K562 (cell line): ENCODE results near the gene ABCF2. TPM values are rescaled to one million over a fixed set of nuclear protein-coding genes. Genes with fewer than 3 reads are reported as not detected.

Source experiments
- ATAC-seq: fragments of 200-7000 bp; cut with Tn5 transposase; 3 replicates; pipeline ENCODE4 v1.9.1; 2020; ENCODE audit warnings: moderate library complexity
- BruUV-seq: library from RNA; stranded (reverse); fragments of 400-500 nt; replicated peaks from 2 replicates; lab custom pipeline; 2021; lab: Mats Ljungman, UMichigan
- CTCF ChIA-PET: fragments of 300-600 bp; formaldehyde crosslinking; extraction: SDS; loops from one replicate; lab custom pipeline; 2021; ENCODE audit warnings: low intra/inter-chr PET ratio; lab: Yijun Ruan, JAX
- POLR2A ChIA-PET: fragments of 300-600, 350-650 bp; sonication (Branson Sonifier 250); formaldehyde crosslinking; extraction: SDS; loops from one replicate; lab custom pipeline; 2021; ENCODE audit warnings: antibody characterized with exemption, inconsistent platforms; lab: Yijun Ruan, JAX
- DNase-seq, 4 experiments: peaks; one replicate each; pipeline versions ENCODE4 v3.0.0 to v3.0.0-alpha.2; 2011 to 2018; ENCODE audit warnings: low spot score in 3 of 4, mixed read lengths in 3 of 4; ENCODE audit errors: extremely low read depth in 1 of 4
- FAIRE-seq: peaks from 2 replicates; lab custom pipeline; 2011; peaks lifted over from hg19 to GRCh38; lab: Jason Lieb, UNC
- H2AFZ ChIP-seq: 2 replicates; pipeline ENCODE4 v1.6.0; 2011; ENCODE audit warnings: low read depth, low read length, control low read depth, inconsistent platforms
- H3K27ac ChIP-seq: fragments of 200-600 bp; 3 replicates; pipeline ENCODE4 v1.8.0; 2011; ENCODE audit warnings: low read depth, mild to moderate bottlenecking, control low read depth, inconsistent platforms, low read length, moderate library complexity, mixed read lengths; ENCODE audit errors: extremely low read depth
- H3K27me3 ChIP-seq, 2 experiments: fragments of 300-600 bp in 1 of 2; 2 replicates in 1 of 2; 3 replicates in 1 of 2; pipeline versions ENCODE4 v1.6.0 to v1.8.0; 2011; ENCODE audit warnings: inconsistent platforms in 2 of 2, low read length in 2 of 2, mild to moderate bottlenecking in 1 of 2, mixed read lengths in 1 of 2, moderate library complexity in 1 of 2; ENCODE audit not compliant: control insufficient read depth in 2 of 2, insufficient read depth in 2 of 2
- H3K36me3 ChIP-seq: fragments of 300-600 bp; 3 replicates; pipeline ENCODE4 v1.8.0; 2011; ENCODE audit warnings: mild to moderate bottlenecking, low read length, inconsistent platforms; ENCODE audit not compliant: control insufficient read depth, insufficient read depth
- H3K4me1 ChIP-seq, 2 experiments: fragments of 200-600 bp in 1 of 2; replicated peaks in 1 of 2; 2 replicates in 1 of 2; 3 replicates in 1 of 2; pipeline versions ENCODE4 v1.5.1 to v1.8.0; 2011; ENCODE audit warnings: inconsistent platforms in 2 of 2, low read length in 2 of 2, mild to moderate bottlenecking in 1 of 2, mixed read lengths in 1 of 2, moderate library complexity in 1 of 2; ENCODE audit not compliant: control insufficient read depth in 2 of 2, insufficient read depth in 2 of 2
- H3K4me2 ChIP-seq: 2 replicates; pipeline ENCODE4 v1.6.1; 2011; ENCODE audit warnings: low read length, control low read depth, inconsistent platforms, mixed read lengths; ENCODE audit not compliant: insufficient read depth
- H3K4me3 ChIP-seq: fragments of 200-600 bp; sonication (generic), shearing (Covaris generic); 2 replicates; pipeline ENCODE4 v1.5.1; 2016; ENCODE audit warnings: control low read depth, inconsistent platforms
- H3K79me2 ChIP-seq: fragments of 200-600 bp; 3 replicates; pipeline ENCODE4 v1.8.0; 2011; ENCODE audit warnings: low read length, inconsistent platforms; ENCODE audit not compliant: control insufficient read depth, insufficient read depth
- H3K9ac ChIP-seq, 2 experiments: 2 replicates each; pipeline versions ENCODE4 v1.6.0 to v1.6.1; 2011; ENCODE audit warnings: low read depth in 2 of 2, low read length in 2 of 2, control low read depth in 1 of 2, inconsistent platforms in 1 of 2, mild to moderate bottlenecking in 1 of 2, mixed read lengths in 1 of 2; ENCODE audit not compliant: insufficient read depth in 1 of 2
- H3K9me1 ChIP-seq: one replicate; pipeline ENCODE4 v1.6.0; 2011; ENCODE audit warnings: inconsistent platforms, mild to moderate bottlenecking, low read length, moderate library complexity; ENCODE audit not compliant: control insufficient read depth, insufficient read depth
- H3K9me3 ChIP-seq: replicated peaks from 2 replicates; pipeline ENCODE4 v1.5.1; 2011; ENCODE audit warnings: low read depth, low read length, inconsistent platforms; ENCODE audit not compliant: control insufficient read depth, insufficient read depth
- H4K20me1 ChIP-seq: replicated peaks from 2 replicates; pipeline ENCODE4 v1.6.1; 2011; ENCODE audit warnings: low read length, inconsistent platforms, mixed read lengths; ENCODE audit not compliant: control insufficient read depth, insufficient read depth
- ETS2 ChIP-seq: IDR thresholded peaks from 2 replicates; pipeline ENCODE4 v1.6.1; 2016; ENCODE audit warnings: borderline replicate concordance, missing genetic modification characterization, mild to moderate bottlenecking, moderate library complexity, missing compliant biosample characterization; ENCODE audit not compliant: poor library complexity, severe bottlenecking
- PCBP2 ChIP-seq: fragments of 200-400 bp; formaldehyde crosslinking; IDR thresholded peaks from 2 replicates; pipeline ENCODE4 v1.6.1; 2018; ENCODE audit warnings: low read length, low read depth, mild to moderate bottlenecking, moderate library complexity; ENCODE audit not compliant: poor library complexity, severe bottlenecking
- ZNF253 ChIP-seq: fragments of 250-450 bp; sonication (Bioruptor Pico); conservative IDR thresholded peaks from 2 replicates; pipeline ENCODE4 v1.6.1; 2021; ENCODE audit warnings: mild to moderate bottlenecking
- WGBS: fragments of 100-300 bp; shearing (Covaris generic); methylation state at CpG from one replicate; pipeline ENCODE4 v1.1.6; 2016; ENCODE audit warnings: low coverage, mixed read lengths; ENCODE audit not compliant: insufficient coverage; ENCODE audit errors: missing lambda C conversion rate; 5-methylcytosine and 5-hydroxymethylcytosine counted together
- in situ Hi-C: fragments of 300-500 bp; cut with MboI; formaldehyde crosslinking; loops from 4 replicates; pipeline ENCODE4 v1.15.0; 2018; ENCODE audit warnings: inconsistent platforms, mixed read lengths
- intact Hi-C: fragments of 100-400 bp; cut with micrococcal nuclease; formaldehyde crosslinking; loops from 2 replicates; pipeline ENCODE4 v1.14.2; 2022
- microRNA counts: library from miRNA; unstranded; fragments of <30 nt; microRNA quantifications from one replicate; lab custom pipeline; 2016
- polyA plus RNA-seq, 8 experiments: library from polyadenylated mRNA; depleted of rRNA in 4 of 8; stranded (reverse) in 5 of 8; unstranded in 3 of 8; fragments of >200 nt; fragmentation: Nextera tagmentation in 2 of 8; fragmentation: Illumina TruSeq in 1 of 8; extraction: Ambion mirVana in 2 of 8; extraction: Trizol in 1 of 8; gene quantifications; 2 replicates each; pipeline versions ENCODE4 v1.2.1 to v1.2.3, GENCODE V29; 2011 to 2014; ENCODE audit warnings: inconsistent platforms in 1 of 8, missing spikeins in 1 of 8
- total RNA-seq, 7 experiments: library from RNA; depleted of rRNA in 6 of 7; stranded (reverse); fragments of >200 nt in 6 of 7; fragmentation: Illumina TruSeq in 2 of 7; extraction: Trizol in 2 of 7; gene quantifications; 2 replicates each; pipeline versions ENCODE4 v1.2.1 to v1.2.3, GENCODE V29; 2011 to 2021; ENCODE audit warnings: low replicate concordance in 1 of 7
- TF ChIP-seq, protein P1 (sequence below), 3 experiments: IDR thresholded peaks in 2 of 3; conservative IDR thresholded peaks in 1 of 3; 2 replicates each; pipeline ENCODE4 v1.5.1; 2011 to 2012; ENCODE audit warnings: low read length in 3 of 3, mild to moderate bottlenecking in 3 of 3, control low read depth in 2 of 3, improper control_type of control experiment in 1 of 3, inconsistent platforms in 1 of 3, low read depth in 1 of 3, mixed read lengths in 1 of 3, moderate library complexity in 1 of 3; ENCODE audit not compliant: insufficient read depth in 2 of 3

The ABCF2 gene
- total and polyA plus RNA-seq, 9 of the 15 experiments (the other 6 are each of a cell fraction or from before 2014, with no cell fraction given), result 62.1 to 224 (median 113) TPM

DNA sequence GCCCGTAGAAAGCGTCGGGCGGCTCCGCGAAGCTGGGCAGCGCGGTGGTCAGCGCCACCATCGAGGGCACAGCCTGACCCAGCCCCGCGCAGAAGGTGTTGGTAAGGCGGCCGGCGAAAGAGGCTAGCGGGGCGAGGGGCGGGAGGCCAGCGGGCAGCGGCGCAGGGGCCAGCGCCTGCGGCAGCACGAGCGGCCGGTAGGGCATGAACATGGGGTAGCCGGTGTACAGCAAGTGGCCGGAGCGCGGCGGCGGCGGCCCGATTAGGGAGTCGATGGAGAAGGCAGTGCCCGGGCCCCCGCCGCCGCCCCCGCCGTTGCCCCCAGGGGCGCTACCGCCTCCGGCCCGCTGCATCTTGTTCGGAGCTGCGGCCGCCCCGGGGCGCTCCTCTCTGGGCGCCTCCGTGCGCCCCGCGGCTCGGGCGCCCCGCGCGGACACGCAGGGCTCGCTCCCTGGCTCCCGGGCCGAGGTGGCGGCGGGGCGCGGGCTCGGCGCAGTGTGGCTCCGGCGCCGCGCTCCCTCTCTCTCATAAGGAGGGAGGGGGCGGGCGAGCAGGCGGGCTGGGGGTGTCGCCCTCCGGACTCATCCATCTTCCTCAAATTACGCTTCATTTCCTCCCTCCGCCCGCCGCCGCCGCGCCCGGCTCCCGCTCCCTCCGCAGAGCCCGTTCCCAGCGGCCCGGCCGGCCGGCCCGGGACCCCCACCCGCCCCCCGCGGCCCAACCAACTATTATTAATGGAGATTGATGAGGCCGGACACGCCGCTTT, 59.6 kb downstream of the ABCF2 start, which contains the start of gene GBX1 (continued):
- TF ChIP-seq, protein P1, sequence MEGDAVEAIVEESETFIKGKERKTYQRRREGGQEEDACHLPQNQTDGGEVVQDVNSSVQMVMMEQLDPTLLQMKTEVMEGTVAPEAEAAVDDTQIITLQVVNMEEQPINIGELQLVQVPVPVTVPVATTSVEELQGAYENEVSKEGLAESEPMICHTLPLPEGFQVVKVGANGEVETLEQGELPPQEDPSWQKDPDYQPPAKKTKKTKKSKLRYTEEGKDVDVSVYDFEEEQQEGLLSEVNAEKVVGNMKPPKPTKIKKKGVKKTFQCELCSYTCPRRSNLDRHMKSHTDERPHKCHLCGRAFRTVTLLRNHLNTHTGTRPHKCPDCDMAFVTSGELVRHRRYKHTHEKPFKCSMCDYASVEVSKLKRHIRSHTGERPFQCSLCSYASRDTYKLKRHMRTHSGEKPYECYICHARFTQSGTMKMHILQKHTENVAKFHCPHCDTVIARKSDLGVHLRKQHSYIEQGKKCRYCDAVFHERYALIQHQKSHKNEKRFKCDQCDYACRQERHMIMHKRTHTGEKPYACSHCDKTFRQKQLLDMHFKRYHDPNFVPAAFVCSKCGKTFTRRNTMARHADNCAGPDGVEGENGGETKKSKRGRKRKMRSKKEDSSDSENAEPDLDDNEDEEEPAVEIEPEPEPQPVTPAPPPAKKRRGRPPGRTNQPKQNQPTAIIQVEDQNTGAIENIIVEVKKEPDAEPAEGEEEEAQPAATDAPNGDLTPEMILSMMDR (IDR thresholded peaks at IDR 0.05 in 2 of 3, conservative IDR thresholded peaks at IDR 0.05 in 1 of 3; ENCODE audit: insufficient read depth in 2 of 3, low read depth in 1 of 3, low read length in 3 of 3), result peak in 1 of 3 experiments; percentile 89; a peak in 2 of 6 replicates

DNA sequence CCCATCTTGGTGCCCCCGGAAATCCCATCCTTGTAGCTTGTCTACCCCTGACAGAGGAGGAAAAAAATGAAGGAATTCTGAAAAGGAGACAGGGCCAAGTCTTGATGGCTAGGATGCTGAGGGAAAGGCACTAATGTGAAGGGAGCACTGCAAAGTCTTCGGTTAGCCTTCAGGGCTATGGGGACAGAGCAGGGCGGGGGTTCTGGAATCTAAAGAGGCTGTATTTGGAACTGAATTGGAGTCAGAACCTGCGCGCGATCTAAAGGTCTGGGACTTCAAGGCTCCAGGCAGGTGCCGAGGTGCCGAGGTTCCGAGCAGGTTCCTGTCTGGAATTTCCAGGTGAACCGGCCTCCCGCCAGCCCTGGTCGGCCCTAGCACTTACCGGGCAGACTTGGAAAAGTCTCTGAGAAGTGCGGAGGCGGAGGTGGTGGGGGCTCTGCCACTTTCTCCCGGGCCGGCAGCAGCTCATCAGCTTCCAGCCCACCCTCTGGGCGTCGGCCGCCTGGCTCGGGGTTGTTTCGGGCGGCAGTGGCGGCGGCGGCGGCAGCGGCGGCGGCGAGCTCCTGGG, 60.3 kb downstream of the ABCF2 start:
- intact Hi-C loops (loop anchor here (5.0 to 10.0 kb wide), 2 partner anchors 179 to 282 kb away; no protein-coding TSS in a partner anchor), in situ Hi-C loops (no loop called here)
- Histone ChIP-seq H4K20me1 (no peaks in the 10 kb centered on the region), H3K4me2 (no peak overlapping the region), H3K36me3 (no peaks in the 10 kb centered on the region), H3K9ac (no peak overlapping the region), H3K4me3 (no peak overlapping the region), H3K79me2 (no peaks in the 10 kb centered on the region), H2AFZ (no peak overlapping the region), H3K4me1 (peaks cover 0 to 18% of the 10 kb centered on the region in 2 experiments; a peak in 4 of 5 replicates), H3K27me3 (peaks cover 52 to 56% of the 10 kb centered on the region in 2 experiments), H3K27ac (no peak overlapping the region), H3K9me3 (no peaks in the 10 kb centered on the region), H3K9me1 (no peaks in the 10 kb centered on the region)
- no TSS peak for BruUV-seq
- POLR2A ChIA-PET, result interaction anchor here (0.5 to 1.2 kb wide), 4 partner anchors 10 to 77 kb away, joined by 3 to 5 read pairs (median 4); no protein-coding TSS in a partner anchor
- no peak for ATAC-seq
- CTCF ChIA-PET, result interaction anchor here (1.0 to 3.0 kb wide), 2 partner anchors 43 to 76 kb away, joined by 5 to 13 read pairs; no protein-coding TSS in a partner anchor
- FAIRE-seq, result no peak
- no peak for TF ChIP-seq PCBP2
- no peak for TF ChIP-seq ETS2 (tag)
- TF ChIP-seq ZNF253 (CRISPR knock-in tag), result no peak
- DNase-seq, result no peak
- 42% methylated on average over 30 of the region's 31 CpGs for WGBS

MicroRNA genes within 50 kb of the gene (microRNA counts, 767-probe panel; counts per million panel counts)
- microRNA hsa-miR-671-3p (lab: Ali Mortazavi, UCI) (not detected), microRNA hsa-miR-671-5p (lab: Ali Mortazavi, UCI) (499 counts per million, percentile 9 among the panel's probes with 10 or more counts)

Other genes starting within 250 kb of the ABCF2 start
Only the 7 nearest of the 18 such genes appear.
- 62.2 and 94.2 TPM in 2 replicates for gene AGAP3, start 140.7 kb downstream of the ABCF2 start, total RNA-seq (2014; rRNA removed)
- 34.6 and 44.0 TPM in 2 replicates for gene AGAP3, start 140.7 kb downstream of the ABCF2 start, total RNA-seq (2014; rRNA removed; fragmentation: Illumina TruSeq; extraction: Trizol)
- 59.8 and 60.0 TPM in 2 replicates for gene AGAP3, start 140.7 kb downstream of the ABCF2 start, total RNA-seq (2015; rRNA removed; fragmentation: Illumina TruSeq; extraction: Trizol)
- 178 and 208 TPM in 2 replicates for gene AGAP3, start 140.7 kb downstream of the ABCF2 start, total RNA-seq (2021)
- gene AGAP3, start 140.7 kb downstream of the ABCF2 start, polyA plus RNA-seq (2011; rRNA removed), result 61.4 and 65.4 TPM in 2 replicates
- 66.7 and 96.7 TPM in 2 replicates for gene AGAP3, start 140.7 kb downstream of the ABCF2 start, polyA plus RNA-seq (2014; fragmentation: Illumina TruSeq; extraction: Trizol)
- 1 to 10 TPM; 3.4 to 4.4 TPM for gene AGAP3, start 140.7 kb downstream of the ABCF2 start, polyA plus RNA-seq (2014; fragmentation: Nextera tagmentation; extraction: Ambion mirVana)
- gene AGAP3, start 140.7 kb downstream of the ABCF2 start, polyA plus RNA-seq (2014; rRNA removed), result 118 and 127 TPM in 2 replicates
- gene GBX1, start 59.5 kb downstream of the ABCF2 start, total RNA-seq (2014; rRNA removed), result not detected in 2 replicates
- gene GBX1, start 59.5 kb downstream of the ABCF2 start, total RNA-seq (2014; rRNA removed; fragmentation: Illumina TruSeq; extraction: Trizol), result not detected in 2 replicates
- gene GBX1, start 59.5 kb downstream of the ABCF2 start, total RNA-seq (2015; rRNA removed; fragmentation: Illumina TruSeq; extraction: Trizol), result not detected in 2 replicates
- not detected in 2 replicates for gene GBX1, start 59.5 kb downstream of the ABCF2 start, total RNA-seq (2021)
- gene GBX1, start 59.5 kb downstream of the ABCF2 start, polyA plus RNA-seq (2011; rRNA removed), result not detected in 2 replicates
- gene GBX1, start 59.5 kb downstream of the ABCF2 start, polyA plus RNA-seq (2014; fragmentation: Illumina TruSeq; extraction: Trizol), result not detected in 2 replicates
- gene GBX1, start 59.5 kb downstream of the ABCF2 start, polyA plus RNA-seq (2014; fragmentation: Nextera tagmentation; extraction: Ambion mirVana), result not detected
- gene GBX1, start 59.5 kb downstream of the ABCF2 start, polyA plus RNA-seq (2014; rRNA removed), result not detected in 2 replicates
- gene ASB10, start 40.0 kb downstream of the ABCF2 start, total RNA-seq (2014; rRNA removed), result not detected in 2 replicates
- gene ASB10, start 40.0 kb downstream of the ABCF2 start, total RNA-seq (2014; rRNA removed; fragmentation: Illumina TruSeq; extraction: Trizol), result not detected in 2 replicates
- gene ASB10, start 40.0 kb downstream of the ABCF2 start, total RNA-seq (2015; rRNA removed; fragmentation: Illumina TruSeq; extraction: Trizol), result not detected in 2 replicates
- gene ASB10, start 40.0 kb downstream of the ABCF2 start, total RNA-seq (2021), result not detected in 2 replicates
- gene ASB10, start 40.0 kb downstream of the ABCF2 start, polyA plus RNA-seq (2011; rRNA removed), result not detected in 2 replicates
- gene ASB10, start 40.0 kb downstream of the ABCF2 start, polyA plus RNA-seq (2014; fragmentation: Illumina TruSeq; extraction: Trizol), result not detected in 2 replicates
- not detected for gene ASB10, start 40.0 kb downstream of the ABCF2 start, polyA plus RNA-seq (2014; fragmentation: Nextera tagmentation; extraction: Ambion mirVana)
- not detected in 2 replicates for gene ASB10, start 40.0 kb downstream of the ABCF2 start, polyA plus RNA-seq (2014; rRNA removed)
- gene H2BK1, start 16.7 kb downstream of the ABCF2 start, total RNA-seq (2014; rRNA removed), result not detected in 2 replicates
- not detected in 2 replicates for gene H2BK1, start 16.7 kb downstream of the ABCF2 start, total RNA-seq (2014; rRNA removed; fragmentation: Illumina TruSeq; extraction: Trizol)
- not detected in 2 replicates for gene H2BK1, start 16.7 kb downstream of the ABCF2 start, total RNA-seq (2015; rRNA removed; fragmentation: Illumina TruSeq; extraction: Trizol)
- gene H2BK1, start 16.7 kb downstream of the ABCF2 start, total RNA-seq (2021), result not detected in 2 replicates
- not detected in 2 replicates for gene H2BK1, start 16.7 kb downstream of the ABCF2 start, polyA plus RNA-seq (2011; rRNA removed)
- not detected in 2 replicates for gene H2BK1, start 16.7 kb downstream of the ABCF2 start, polyA plus RNA-seq (2014; fragmentation: Illumina TruSeq; extraction: Trizol)
- gene H2BK1, start 16.7 kb downstream of the ABCF2 start, polyA plus RNA-seq (2014; fragmentation: Nextera tagmentation; extraction: Ambion mirVana), result not detected
- gene H2BK1, start 16.7 kb downstream of the ABCF2 start, polyA plus RNA-seq (2014; rRNA removed), result not detected in 2 replicates
- gene CHPF2, start 5.3 kb upstream of the ABCF2 start, total RNA-seq (2014; rRNA removed), result 18.8 and 21.4 TPM in 2 replicates
- gene CHPF2, start 5.3 kb upstream of the ABCF2 start, total RNA-seq (2014; rRNA removed; fragmentation: Illumina TruSeq; extraction: Trizol), result 6.1 and 7.1 TPM in 2 replicates
- gene CHPF2, start 5.3 kb upstream of the ABCF2 start, total RNA-seq (2015; rRNA removed; fragmentation: Illumina TruSeq; extraction: Trizol), result 12.0 and 13.1 TPM in 2 replicates
- gene CHPF2, start 5.3 kb upstream of the ABCF2 start, total RNA-seq (2021), result 29.7 and 32.8 TPM in 2 replicates
- 10.5 and 14.3 TPM in 2 replicates for gene CHPF2, start 5.3 kb upstream of the ABCF2 start, polyA plus RNA-seq (2011; rRNA removed)
- 8.4 and 10.8 TPM in 2 replicates for gene CHPF2, start 5.3 kb upstream of the ABCF2 start, polyA plus RNA-seq (2014; fragmentation: Illumina TruSeq; extraction: Trizol)
- under 1 TPM; 0.08 to 0.24 TPM for gene CHPF2, start 5.3 kb upstream of the ABCF2 start, polyA plus RNA-seq (2014; fragmentation: Nextera tagmentation; extraction: Ambion mirVana)
- gene CHPF2, start 5.3 kb upstream of the ABCF2 start, polyA plus RNA-seq (2014; rRNA removed), result 17.8 and 18.3 TPM in 2 replicates
- 2.2 and 2.9 TPM in 2 replicates for gene SMARCD3, start 21.5 kb upstream of the ABCF2 start, total RNA-seq (2014; rRNA removed)
- gene SMARCD3, start 21.5 kb upstream of the ABCF2 start, total RNA-seq (2014; rRNA removed; fragmentation: Illumina TruSeq; extraction: Trizol), result 1.2 and 1.3 TPM in 2 replicates
- gene SMARCD3, start 21.5 kb upstream of the ABCF2 start, total RNA-seq (2015; rRNA removed; fragmentation: Illumina TruSeq; extraction: Trizol), result 1.5 and 1.8 TPM in 2 replicates
- gene SMARCD3, start 21.5 kb upstream of the ABCF2 start, total RNA-seq (2021), result 2.3 and 3.6 TPM in 2 replicates
- gene SMARCD3, start 21.5 kb upstream of the ABCF2 start, polyA plus RNA-seq (2011; rRNA removed), result 2.7 and 4.6 TPM in 2 replicates
- 1.9 and 2.6 TPM in 2 replicates for gene SMARCD3, start 21.5 kb upstream of the ABCF2 start, polyA plus RNA-seq (2014; fragmentation: Illumina TruSeq; extraction: Trizol)
- under 1 TPM; 0.43 to 0.46 TPM for gene SMARCD3, start 21.5 kb upstream of the ABCF2 start, polyA plus RNA-seq (2014; fragmentation: Nextera tagmentation; extraction: Ambion mirVana)
- 2.6 and 3.0 TPM in 2 replicates for gene SMARCD3, start 21.5 kb upstream of the ABCF2 start, polyA plus RNA-seq (2014; rRNA removed)
- 67.8 and 89.7 TPM in 2 replicates for gene NUB1, start 114.6 kb upstream of the ABCF2 start, total RNA-seq (2014; rRNA removed)
- gene NUB1, start 114.6 kb upstream of the ABCF2 start, total RNA-seq (2014; rRNA removed; fragmentation: Illumina TruSeq; extraction: Trizol), result 75.8 and 103 TPM in 2 replicates
- gene NUB1, start 114.6 kb upstream of the ABCF2 start, total RNA-seq (2015; rRNA removed; fragmentation: Illumina TruSeq; extraction: Trizol), result 101 and 114 TPM in 2 replicates
- gene NUB1, start 114.6 kb upstream of the ABCF2 start, total RNA-seq (2021), result 55.3 and 58.0 TPM in 2 replicates
- gene NUB1, start 114.6 kb upstream of the ABCF2 start, polyA plus RNA-seq (2011; rRNA removed), result 57.8 and 85.2 TPM in 2 replicates
- 86.5 and 159 TPM in 2 replicates for gene NUB1, start 114.6 kb upstream of the ABCF2 start, polyA plus RNA-seq (2014; fragmentation: Illumina TruSeq; extraction: Trizol)
- gene NUB1, start 114.6 kb upstream of the ABCF2 start, polyA plus RNA-seq (2014; fragmentation: Nextera tagmentation; extraction: Ambion mirVana), result 10 to 100 TPM; 43.2 to 63.4 TPM
- gene NUB1, start 114.6 kb upstream of the ABCF2 start, polyA plus RNA-seq (2014; rRNA removed), result 81.6 and 99.3 TPM in 2 replicates